Fibroblast of skin of left biceps (primary cell): ENCODE measurements around the gene NDUFS2.
"Not testable (repeated sequence)": the region's sequence is repeated elsewhere in the genome, so short reads cannot be mapped to it uniquely, and the experiment has no call there.

Experiments
- DNase-seq, 2 experiments: peaks; one replicate each; pipeline ENCODE4 v3.0.0-alpha.2; 2013; ENCODE audit warnings: low read depth in 2 of 2

The NDUFS2 gene

DNA sequence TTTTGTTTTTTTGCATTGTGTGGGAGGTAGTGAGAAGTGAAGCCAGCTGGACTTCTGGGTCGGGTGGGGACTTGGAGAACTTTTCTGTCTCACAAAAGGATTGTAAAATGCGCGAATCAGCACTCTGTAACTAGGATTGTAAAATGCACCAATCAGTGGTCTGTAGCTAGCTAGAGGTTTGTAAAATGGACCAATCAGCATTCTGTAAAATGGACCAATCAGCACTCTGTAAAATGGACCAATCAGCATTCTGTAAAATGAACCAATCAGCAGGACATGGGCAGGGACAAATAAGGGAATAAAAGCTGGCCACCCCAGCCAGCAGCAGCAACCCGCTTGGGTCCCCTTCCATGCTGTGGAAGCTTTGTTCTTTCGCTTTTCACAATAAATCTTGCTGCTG is 47.9 kb downstream of the NDUFS2 start:
- DNase-seq = not testable (repeated sequence)

GRCh38 chr1:161250829-161251228 is 48.7 kb downstream of the NDUFS2 start:
- no peak for DNase-seq

DNA sequence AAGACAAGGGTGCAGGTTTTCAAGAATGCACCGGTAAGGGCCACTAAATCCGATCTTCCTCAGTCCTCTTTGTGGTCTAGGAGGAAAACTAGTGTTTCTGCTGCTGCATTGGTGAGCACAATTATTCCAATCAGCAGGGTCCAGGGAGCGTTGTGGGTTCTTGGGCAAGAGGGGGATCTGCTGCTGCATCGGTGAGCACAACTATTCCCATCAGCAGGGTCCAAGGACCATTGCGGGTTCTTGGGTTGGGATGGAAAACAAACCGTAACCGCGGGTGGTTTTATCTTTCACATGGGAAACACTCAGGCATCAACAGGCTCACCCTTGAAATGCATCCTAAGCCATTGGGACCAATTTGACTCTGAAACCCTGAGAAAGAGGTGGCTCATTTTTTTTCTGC is 49.4 kb downstream of the NDUFS2 start:
- DNase-seq = no peak

- DNase-seq = not testable (repeated sequence)
Observed at GRCh38 chr1:161255302-161255701, 53.1 kb downstream of the NDUFS2 start.

DNA sequence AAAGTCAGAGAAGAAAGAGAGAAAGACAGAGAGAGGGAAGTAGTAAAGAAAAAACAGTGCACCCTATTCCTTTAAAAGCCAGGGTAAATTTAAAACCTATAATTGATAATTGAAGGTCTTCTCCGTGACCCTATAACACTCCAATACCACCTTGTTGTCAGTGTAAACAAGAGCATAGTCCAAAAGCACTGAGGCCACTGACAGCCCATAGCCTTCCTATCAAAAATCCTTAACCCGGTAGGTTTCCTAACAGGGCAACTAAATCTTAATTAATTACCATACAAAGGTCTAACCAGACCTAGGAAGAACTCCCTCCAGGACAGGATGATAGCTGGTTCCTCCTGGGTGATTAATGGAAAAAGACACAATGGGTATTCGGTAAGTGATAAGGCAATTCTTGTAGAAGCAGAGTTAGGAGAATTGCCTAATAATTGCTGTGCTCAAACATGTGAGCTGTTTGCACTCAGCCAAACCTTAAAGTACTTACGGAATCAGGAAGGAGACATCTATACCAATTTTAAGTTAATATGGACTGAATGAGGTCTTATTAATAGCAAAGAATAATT is 53.9 kb downstream of the NDUFS2 start:
- DNase-seq = not testable (repeated sequence)

GRCh38 chr1:161257109-161257508 is 54.9 kb downstream of the NDUFS2 start:
- not testable (repeated sequence) for DNase-seq

GRCh38 chr1:161258439-161259344 is 56.5 kb downstream of the NDUFS2 start, which contains the start of gene PCP4L1:
PCP4L1 (plus strand) TSS chr1:161258745; CDS start chr1:161258975, 230 bp downstream.
- DNase-seq = peak; percentile 2 to 7

DNA sequence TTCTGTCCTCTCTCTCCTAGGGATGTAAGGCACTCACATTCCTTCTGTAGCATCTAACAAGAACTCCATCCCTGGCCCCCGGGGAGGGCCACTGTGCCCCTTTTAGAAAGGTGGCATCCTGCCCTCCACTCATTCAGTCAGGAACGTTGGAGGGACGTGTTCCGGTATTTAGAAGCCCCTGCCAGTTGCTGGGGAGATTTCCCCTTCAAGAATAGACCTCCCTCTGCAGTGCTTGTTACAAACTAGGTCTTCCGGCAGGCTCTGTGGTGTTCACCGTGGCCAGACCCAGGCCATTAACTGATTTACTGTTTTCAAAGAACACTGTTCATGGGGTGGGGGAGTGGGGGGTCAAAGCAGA is 57.2 kb downstream of the NDUFS2 start:
- DNase-seq = no peak

DNA sequence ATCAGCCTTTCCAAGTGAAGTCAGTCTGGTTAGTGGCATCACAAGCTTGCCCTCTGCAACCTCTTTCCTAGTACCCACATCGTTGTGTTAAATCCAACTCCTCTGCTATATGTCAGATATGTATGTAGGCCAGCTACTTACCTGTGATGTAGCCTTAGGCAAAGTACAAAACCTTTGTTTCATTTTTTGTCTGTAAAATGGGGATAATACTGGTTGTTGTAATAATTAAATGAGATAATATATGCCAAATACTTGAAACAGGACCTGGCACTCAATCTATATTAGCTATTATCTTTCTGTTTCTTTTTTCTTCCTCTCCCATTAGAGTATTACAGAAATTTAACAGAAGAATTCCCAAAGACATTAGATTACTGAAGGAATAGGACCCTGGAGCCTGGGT is 57.6 kb downstream of the NDUFS2 start:
- no peak for DNase-seq

GRCh38 chr1:161260376-161261260 is 58.5 kb downstream of the NDUFS2 start:
- DNase-seq = no peak

GRCh38 chr1:161261261-161262235 is 59.4 kb downstream of the NDUFS2 start:
- DNase-seq = no peak
